Osteoblast (primary cell): ENCODE measurements around the gene COL20A1. TPM values are rescaled to one million over a fixed set of nuclear protein-coding genes. Genes with fewer than 3 reads are reported as not detected.

Source experiments
- DNase-seq: peaks from one replicate; pipeline ENCODE4 v3.0.0; 2011; ENCODE audit warnings: low spot score, mixed read lengths; ENCODE audit not compliant: insufficient read length; ENCODE audit errors: missing footprints
- H2AFZ ChIP-seq: 2 replicates; pipeline ENCODE4 v1.6.0; 2011; ENCODE audit warnings: mild to moderate bottlenecking, low read length
- H3K27ac ChIP-seq: 2 replicates; pipeline ENCODE4 v1.5.1; 2011; ENCODE audit warnings: mild to moderate bottlenecking, low read depth, low read length, moderate library complexity
- H3K27me3 ChIP-seq: 2 replicates; pipeline ENCODE4 v1.6.0; 2012; ENCODE audit warnings: mild to moderate bottlenecking, control low read depth, inconsistent platforms, low read length, moderate library complexity; ENCODE audit not compliant: insufficient read depth
- H3K36me3 ChIP-seq: 2 replicates; pipeline ENCODE4 v1.5.1; 2011; ENCODE audit warnings: mild to moderate bottlenecking, low read length, control low read depth, moderate library complexity; ENCODE audit not compliant: insufficient read depth
- H3K4me1 ChIP-seq: 2 replicates; pipeline ENCODE4 v1.5.1; 2011; ENCODE audit warnings: mild to moderate bottlenecking, low read length, control low read depth, moderate library complexity; ENCODE audit not compliant: insufficient read depth
- H3K4me2 ChIP-seq: 2 replicates; pipeline ENCODE4 v1.6.0; 2011; ENCODE audit warnings: mild to moderate bottlenecking, low read length; ENCODE audit not compliant: insufficient read depth
- H3K4me3 ChIP-seq: fragments of 200-600 bp; sonication (generic); 3 replicates; pipeline ENCODE4 v1.5.1; 2012; ENCODE audit warnings: mild to moderate bottlenecking, low read length, inconsistent platforms; ENCODE audit not compliant: insufficient read depth
- H3K79me2 ChIP-seq: 2 replicates; pipeline ENCODE4 v1.6.0; 2012; ENCODE audit warnings: mild to moderate bottlenecking, low read length, control low read depth, inconsistent platforms; ENCODE audit not compliant: insufficient read depth
- H3K9me3 ChIP-seq: 2 replicates; pipeline ENCODE4 v1.5.1; 2011; ENCODE audit warnings: low read depth, low read length, control low read depth
- H4K20me1 ChIP-seq: 2 replicates; pipeline ENCODE4 v1.6.0; 2012; ENCODE audit warnings: mild to moderate bottlenecking, low read length, control low read depth; ENCODE audit not compliant: insufficient read depth
- total RNA-seq: library from RNA; depleted of rRNA; stranded (reverse); fragments of >200 nt; gene quantifications from 2 replicates; pipeline ENCODE4 v1.2.3, GENCODE V29; 2012
- TF ChIP-seq, protein P1 (sequence below): IDR thresholded peaks from 2 replicates; pipeline ENCODE4 v1.5.1; 2011; ENCODE audit warnings: mild to moderate bottlenecking, low read depth, low read length, moderate library complexity; ENCODE audit errors: extremely low read depth

COL20A1 gene
- total RNA-seq, 1 donor = not detected

GRCh38 chr20:63311186-63311832 is 18.3 kb downstream of the COL20A1 start:
- Histone ChIP-seq H3K9me3 (no peaks in the 10 kb centered on the region), H3K79me2 (no peaks in the 10 kb centered on the region), H3K4me1 (no peaks in the 10 kb centered on the region), H4K20me1 (peaks cover 5% of the 10 kb centered on the region), H3K36me3 (no peaks in the 10 kb centered on the region), H3K4me3 (no peak overlapping the region), H3K4me2 (no peak overlapping the region), H2AFZ (no peak overlapping the region), H3K27me3 (no peaks in the 10 kb centered on the region), H3K27ac (no peak overlapping the region)
- DNase-seq = no peak
- TF ChIP-seq, protein P1, sequence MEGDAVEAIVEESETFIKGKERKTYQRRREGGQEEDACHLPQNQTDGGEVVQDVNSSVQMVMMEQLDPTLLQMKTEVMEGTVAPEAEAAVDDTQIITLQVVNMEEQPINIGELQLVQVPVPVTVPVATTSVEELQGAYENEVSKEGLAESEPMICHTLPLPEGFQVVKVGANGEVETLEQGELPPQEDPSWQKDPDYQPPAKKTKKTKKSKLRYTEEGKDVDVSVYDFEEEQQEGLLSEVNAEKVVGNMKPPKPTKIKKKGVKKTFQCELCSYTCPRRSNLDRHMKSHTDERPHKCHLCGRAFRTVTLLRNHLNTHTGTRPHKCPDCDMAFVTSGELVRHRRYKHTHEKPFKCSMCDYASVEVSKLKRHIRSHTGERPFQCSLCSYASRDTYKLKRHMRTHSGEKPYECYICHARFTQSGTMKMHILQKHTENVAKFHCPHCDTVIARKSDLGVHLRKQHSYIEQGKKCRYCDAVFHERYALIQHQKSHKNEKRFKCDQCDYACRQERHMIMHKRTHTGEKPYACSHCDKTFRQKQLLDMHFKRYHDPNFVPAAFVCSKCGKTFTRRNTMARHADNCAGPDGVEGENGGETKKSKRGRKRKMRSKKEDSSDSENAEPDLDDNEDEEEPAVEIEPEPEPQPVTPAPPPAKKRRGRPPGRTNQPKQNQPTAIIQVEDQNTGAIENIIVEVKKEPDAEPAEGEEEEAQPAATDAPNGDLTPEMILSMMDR = no peak

DNA sequence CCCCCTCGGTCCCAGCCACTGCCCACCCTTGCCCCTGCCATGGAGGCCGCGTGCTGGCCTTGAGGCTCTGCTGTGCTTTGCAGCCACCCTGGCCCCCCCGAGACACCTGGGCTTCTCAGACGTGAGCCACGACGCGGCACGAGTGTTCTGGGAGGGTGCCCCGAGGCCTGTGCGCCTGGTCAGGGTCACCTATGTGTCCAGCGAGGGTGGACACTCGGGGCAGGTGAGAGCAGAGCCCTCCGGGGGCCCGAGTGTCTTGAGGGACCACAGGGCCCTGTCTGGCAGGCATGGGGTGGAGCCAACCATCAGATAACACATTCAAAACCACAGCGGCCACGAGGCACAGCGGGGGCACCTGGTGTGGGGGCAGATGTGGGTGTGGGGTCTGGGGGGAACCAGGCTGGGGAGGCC is 18.9 kb downstream of the COL20A1 start:
- Histone ChIP-seq H3K4me3 (no peak overlapping the region), H3K4me2 (no peak overlapping the region), H3K27me3 (no peaks in the 10 kb centered on the region), H3K9me3 (no peaks in the 10 kb centered on the region), H3K27ac (no peak overlapping the region), H3K79me2 (no peaks in the 10 kb centered on the region), H3K36me3 (no peaks in the 10 kb centered on the region), H4K20me1 (peaks cover 5% of the 10 kb centered on the region), H3K4me1 (no peaks in the 10 kb centered on the region), H2AFZ (no peak overlapping the region)
- no peak for DNase-seq
- TF ChIP-seq, protein P1 = no peak

GRCh38 chr20:63312273-63312672 is 19.3 kb downstream of the COL20A1 start:
- Histone ChIP-seq H3K4me2 (no peak overlapping the region), H3K27me3 (no peaks in the 10 kb centered on the region), H3K27ac (no peak overlapping the region), H2AFZ (no peak overlapping the region), H3K9me3 (no peaks in the 10 kb centered on the region), H3K79me2 (no peaks in the 10 kb centered on the region), H4K20me1 (peaks cover 5% of the 10 kb centered on the region), H3K4me3 (no peak overlapping the region), H3K36me3 (no peaks in the 10 kb centered on the region), H3K4me1 (no peaks in the 10 kb centered on the region)
- TF ChIP-seq, protein P1 = no peak
- DNase-seq = no peak

DNA sequence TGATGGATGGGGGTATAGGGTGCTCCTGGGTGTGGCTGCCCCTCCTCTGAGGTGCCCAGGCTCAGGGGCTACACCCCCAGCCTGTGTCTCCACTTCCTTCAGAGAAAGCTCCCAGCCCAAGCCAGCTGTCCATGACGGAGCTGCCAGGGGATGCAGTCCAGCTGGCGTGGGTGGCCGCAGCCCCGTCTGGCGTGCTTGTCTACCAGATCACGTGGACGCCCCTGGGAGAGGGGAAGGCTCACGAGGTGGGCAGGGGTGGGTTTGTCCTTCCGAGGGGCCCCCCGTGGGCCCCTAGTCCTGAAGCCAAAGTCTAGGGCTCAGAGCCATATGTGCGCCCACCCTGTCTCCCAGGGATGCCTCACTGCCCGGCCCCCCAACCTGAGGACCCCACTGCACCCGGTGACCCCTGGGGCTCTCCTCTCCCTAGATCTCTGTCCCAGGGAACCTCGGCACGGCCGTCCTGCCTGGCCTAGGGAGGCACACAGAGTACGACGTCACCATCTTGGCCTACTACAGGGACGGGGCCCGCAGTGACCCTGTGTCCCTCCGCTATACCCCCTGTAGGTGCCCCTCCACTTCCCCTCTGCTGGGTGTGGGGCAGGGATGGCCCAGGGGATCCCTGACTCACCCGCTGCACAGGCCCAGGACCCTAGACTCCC is 19.8 kb downstream of the COL20A1 start:
- Histone ChIP-seq H3K27ac (no peak overlapping the region), H3K4me3 (no peak overlapping the region), H3K36me3 (no peaks in the 10 kb centered on the region), H3K79me2 (no peaks in the 10 kb centered on the region), H3K9me3 (no peaks in the 10 kb centered on the region), H3K27me3 (no peaks in the 10 kb centered on the region), H3K4me1 (no peaks in the 10 kb centered on the region), H4K20me1 (peaks cover 5% of the 10 kb centered on the region), H2AFZ (no peak overlapping the region), H3K4me2 (no peak overlapping the region)
- DNase-seq = no peak
- TF ChIP-seq, protein P1 = no peak
